HepG2 (cell line): Measurements from ENCODE around the gene HEATR5B. TPM values are rescaled to one million over a fixed set of nuclear protein-coding genes. Genes with fewer than 3 reads are reported as not detected.

Experiments used
- ATAC-seq: fragments of 200-7000 bp; cut with Tn5 transposase; 3 replicates; pipeline ENCODE4 v1.9.1; 2020; ENCODE audit warnings: mild to moderate bottlenecking, moderate library complexity
- BruUV-seq: library from RNA; stranded (reverse); fragments of 400-500 nt; replicated peaks from 2 replicates; lab custom pipeline; 2021; lab: Mats Ljungman, UMichigan
- CTCF ChIA-PET: fragments of 300-600 bp; formaldehyde crosslinking; extraction: SDS; loops from one replicate; lab custom pipeline; 2021; ENCODE audit warnings: low total read pairs, inconsistent platforms, low intra/inter-chr PET ratio; lab: Yijun Ruan, JAX
- POLR2A ChIA-PET: fragments of 350-600 bp; sonication (Branson Sonifier 250); formaldehyde crosslinking; loops from one replicate; lab custom pipeline; 2020; ENCODE audit warnings: antibody characterized with exemption, inconsistent platforms; lab: Yijun Ruan, JAX
- DNase-seq: peaks from one replicate; pipeline ENCODE4 v3.0.0-alpha.2; 2015; ENCODE audit warnings: low spot score
- FAIRE-seq: peaks from 3 replicates; lab custom pipeline; 2011; peaks lifted over from hg19 to GRCh38; lab: Jason Lieb, UNC
- H2AFZ ChIP-seq: one replicate; pipeline ENCODE4 v1.6.1; 2011; ENCODE audit warnings: low read length, inconsistent platforms
- H3K27ac ChIP-seq: fragments of 300-600 bp; 3 replicates; pipeline ENCODE4 v1.8.0; 2011; ENCODE audit warnings: mixed run types, mild to moderate bottlenecking, mixed read lengths, low read length, inconsistent platforms; ENCODE audit not compliant: insufficient read depth; ENCODE audit errors: extremely low read length
- H3K27me3 ChIP-seq, 2 experiments: fragments of 200-600 bp in 1 of 2; 2 replicates in 1 of 2; 3 replicates in 1 of 2; pipeline versions ENCODE4 v1.6.0 to v1.8.0; 2011; ENCODE audit warnings: low read length in 2 of 2, mild to moderate bottlenecking in 2 of 2, moderate library complexity in 2 of 2, inconsistent platforms in 1 of 2; ENCODE audit not compliant: insufficient read depth in 2 of 2, control insufficient read depth in 1 of 2
- H3K36me3 ChIP-seq, 2 experiments: fragments of 200-600 bp in 1 of 2; replicated peaks in 1 of 2; 2 replicates in 1 of 2; 3 replicates in 1 of 2; pipeline versions ENCODE4 v1.5.1 to v1.8.0; 2011; ENCODE audit warnings: low read length in 2 of 2, inconsistent platforms in 1 of 2; ENCODE audit not compliant: insufficient read depth in 2 of 2, control insufficient read depth in 1 of 2
- H3K4me1 ChIP-seq: 2 replicates; pipeline ENCODE4 v1.5.1; 2012; ENCODE audit warnings: low read length, inconsistent platforms; ENCODE audit not compliant: insufficient read depth
- H3K4me2 ChIP-seq: 2 replicates; pipeline ENCODE4 v1.6.0; 2011; ENCODE audit warnings: low read depth, low read length, inconsistent platforms
- H3K4me3 ChIP-seq, 3 experiments: fragments of 200-600 bp in 1 of 3; sonication (generic), shearing (Covaris generic) in 1 of 3; replicated peaks in 1 of 3; 2 replicates each; pipeline ENCODE4 v1.5.1; 2011 to 2016; ENCODE audit warnings: low read length in 3 of 3, inconsistent platforms in 2 of 3, low read depth in 2 of 3, mild to moderate bottlenecking in 2 of 3, control low read depth in 1 of 3, mixed read lengths in 1 of 3; ENCODE audit not compliant: insufficient read depth in 1 of 3
- H3K79me2 ChIP-seq: one replicate; pipeline ENCODE4 v1.6.1; 2011; ENCODE audit warnings: low read length, inconsistent platforms; ENCODE audit not compliant: insufficient read depth
- H3K9ac ChIP-seq: 2 replicates; pipeline ENCODE4 v1.6.0; 2011; ENCODE audit warnings: mild to moderate bottlenecking, low read depth, low read length, inconsistent platforms; ENCODE audit not compliant: insufficient read depth
- H3K9me3 ChIP-seq: 2 replicates; pipeline ENCODE4 v1.5.1; 2012; ENCODE audit warnings: mild to moderate bottlenecking, low read length
- H4K20me1 ChIP-seq: 2 replicates; pipeline ENCODE4 v1.6.0; 2011; ENCODE audit warnings: inconsistent platforms, mild to moderate bottlenecking, low read length, moderate library complexity; ENCODE audit not compliant: insufficient read depth
- CREM ChIP-seq, 2 experiments: sonication (generic) in 1 of 2; formaldehyde crosslinking in 1 of 2; IDR thresholded peaks; 2 replicates each; pipeline versions ENCODE4 v1.4.0 to v1.6.1; 2016 to 2020; ENCODE audit warnings: antibody characterized with exemption in 1 of 2, mild to moderate bottlenecking in 1 of 2, missing genetic modification reagents in 1 of 2
- HNF4G ChIP-seq, 2 experiments: sonication (generic) in 1 of 2; formaldehyde crosslinking in 1 of 2; IDR thresholded peaks; 2 replicates each; pipeline versions ENCODE4 v1.4.0 to v1.6.1; 2011 to 2020; ENCODE audit warnings: borderline replicate concordance in 2 of 2, low read depth in 2 of 2, mild to moderate bottlenecking in 2 of 2, low read length in 1 of 2, missing genetic modification reagents in 1 of 2, moderate library complexity in 1 of 2
- HOXA5 ChIP-seq: sonication (generic); formaldehyde crosslinking; IDR thresholded peaks from 2 replicates; pipeline ENCODE4 v1.4.0; 2020; ENCODE audit warnings: missing genetic modification reagents
- JARID2 ChIP-seq: sonication (generic); formaldehyde crosslinking; IDR thresholded peaks from 2 replicates; pipeline ENCODE4 v1.8.1; 2023; ENCODE audit warnings: missing genetic modification reagents, inconsistent platforms; ENCODE audit not compliant: insufficient replicate concordance
- MED1 ChIP-seq: sonication (generic); formaldehyde crosslinking; IDR thresholded peaks from 2 replicates; pipeline ENCODE4 v1.4.0; 2020; ENCODE audit warnings: missing genetic modification reagents
- MEIS1 ChIP-seq: sonication (generic); formaldehyde crosslinking; IDR thresholded peaks from 2 replicates; pipeline ENCODE4 v1.9.0; 2021; ENCODE audit warnings: mild to moderate bottlenecking, missing genetic modification reagents, moderate library complexity, borderline replicate concordance
- MYC ChIP-seq: sonication (generic); formaldehyde crosslinking; IDR thresholded peaks from 2 replicates; pipeline ENCODE4 v1.9.0; 2021; ENCODE audit warnings: missing genetic modification reagents, borderline replicate concordance
- NCOR1 ChIP-seq: fragments of 200-600 bp; sonication (generic); IDR thresholded peaks from 2 replicates; pipeline ENCODE4 v1.7.0; 2017; ENCODE audit warnings: antibody characterized with exemption, low read length, borderline replicate concordance
- ZBTB25 ChIP-seq: IDR thresholded peaks from 2 replicates; pipeline ENCODE4 v1.6.1; 2018; ENCODE audit warnings: missing genetic modification reagents
- ZGPAT ChIP-seq: IDR thresholded peaks from 2 replicates; pipeline ENCODE4 v1.6.1; 2016; ENCODE audit warnings: mild to moderate bottlenecking
- ZNF530 ChIP-seq: sonication (generic); formaldehyde crosslinking; IDR thresholded peaks from 2 replicates; pipeline ENCODE4 v1.5.0; 2020; ENCODE audit warnings: low read depth, mild to moderate bottlenecking, missing genetic modification reagents
- WGBS: methylation state at CpG from one replicate; pipeline ENCODE4 v1.1.6; 2017; ENCODE audit warnings: low lambda C conversion rate; 5-methylcytosine and 5-hydroxymethylcytosine counted together
- in situ Hi-C: cut with HindIII; loops from 2 replicates; pipeline ENCODE4 v1.10.0; 2017; ENCODE audit warnings: low pct_unique_long_range_greater_than_20kb; ENCODE audit not compliant: extremely low pct_ligation_motif_present
- intact Hi-C: fragments of 100-400 bp; cut with micrococcal nuclease; formaldehyde crosslinking; loops from one replicate; pipeline ENCODE4 v1.10.0; 2022; ENCODE audit not compliant: unreplicated experiment
- polyA plus RNA-seq, 8 experiments: library from polyadenylated mRNA; depleted of rRNA in 3 of 8; stranded (reverse) in 7 of 8; unstranded in 1 of 8; fragments of >200 nt; fragmentation: Illumina TruSeq in 4 of 8; extraction: Trizol in 4 of 8; gene quantifications; 2 replicates each; pipeline versions ENCODE4 v1.2.1 to v1.2.3, GENCODE V29; 2011 to 2016; ENCODE audit warnings: low read depth in 4 of 8, missing spikeins in 1 of 8, mixed read lengths in 1 of 8; ENCODE audit not compliant: insufficient read depth in 1 of 8
- total RNA-seq, 5 experiments: library from RNA; depleted of rRNA; stranded (reverse); fragments of >200 nt; fragmentation: Illumina TruSeq; extraction: Trizol; gene quantifications; 2 replicates each; pipeline ENCODE4 v1.2.3, GENCODE V29; 2016; ENCODE audit warnings: low read depth in 1 of 5
- TF ChIP-seq, protein P1 (sequence below), 2 experiments: fragments of 450-650 bp in 1 of 2; sonication (generic) in 1 of 2; formaldehyde crosslinking; IDR thresholded peaks; 2 replicates each; pipeline versions ENCODE4 v1.5.0 to v1.8.0; 2020 to 2022; ENCODE audit warnings: mild to moderate bottlenecking in 1 of 2, missing genetic modification reagents in 1 of 2

The HEATR5B gene
- total and polyA plus RNA-seq, 2 of the 13 experiments (the other 11 are each of a cell fraction or from before 2014, with no cell fraction given), result 12.7 to 16.3 TPM

DNA sequence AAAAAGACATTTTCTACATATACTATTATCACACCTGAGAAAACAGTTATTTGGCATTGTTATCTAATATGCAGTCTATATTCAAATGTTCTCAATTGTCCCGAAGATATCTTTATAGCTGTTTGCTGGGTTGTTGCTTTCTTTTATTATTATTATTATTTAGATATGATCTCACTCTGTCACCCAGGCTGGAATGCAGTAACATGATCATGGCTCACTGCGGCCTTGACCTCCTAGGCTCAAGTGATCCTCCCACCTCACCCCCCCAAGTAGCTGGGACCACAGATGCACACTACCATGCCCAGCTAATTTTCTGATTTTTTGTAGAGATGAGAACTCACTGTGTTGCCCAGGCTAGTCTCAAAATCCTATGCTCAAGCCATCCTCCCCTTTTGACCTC, 20.0 kb upstream of the HEATR5B start:
- Histone ChIP-seq H3K4me1 (peaks cover 15% of the 10 kb centered on the region), H3K79me2 (no peaks in the 10 kb centered on the region), H3K4me2 (no peak overlapping the region), H3K36me3 (peaks cover 7 to 29% of the 10 kb centered on the region in 2 experiments), H3K27ac (peak overlapping the region; percentile 8), H3K9ac (no peak overlapping the region), H3K9me3 (no peaks in the 10 kb centered on the region), H4K20me1 (no peaks in the 10 kb centered on the region), H2AFZ (no peak overlapping the region), H3K4me3 (no peak overlapping the region), H3K27me3 (no peaks in the 10 kb centered on the region)
- in situ Hi-C loops (no loop called here), intact Hi-C loops (no loop called here)
- peak; percentile 12 for DNase-seq
- TF ChIP-seq CREM (IDR thresholded peaks at IDR 0.05) (0 out of 2 replicates have a peak, but pooled peaks have one; percentile 1), CREM (CRISPR knock-in tag; IDR thresholded peaks at IDR 0.05) (no peak), ZGPAT (CRISPR knock-in tag) (no peak), ZBTB25 (CRISPR knock-in tag) (no peak)
- 95% methylated on average over 2 of the region's 2 CpGs for whole genome bisulfite sequencing
- FAIRE-seq, result no peak
- CTCF ChIA-PET, result no interaction called here
- POLR2A ChIA-PET, result no interaction called here
- ATAC-seq, result no peak
- BruUV-seq, result no TSS peak

DNA sequence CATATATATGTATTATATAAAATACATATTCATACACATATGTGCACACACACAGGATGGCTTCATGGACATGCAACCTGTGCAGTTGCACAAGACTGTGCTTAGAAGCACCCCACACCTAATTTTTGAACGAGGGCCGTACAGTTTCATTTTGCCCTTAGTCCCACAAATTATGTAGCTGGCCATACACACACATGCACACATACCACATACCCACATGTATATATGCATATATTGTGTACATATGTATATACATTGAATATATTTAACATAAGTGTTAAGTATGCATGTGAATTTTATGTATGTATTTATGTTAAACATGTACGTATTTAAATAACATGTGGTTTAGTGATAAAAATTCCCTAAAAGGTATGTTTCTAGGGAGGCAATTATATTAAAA, 18.4 kb upstream of the HEATR5B start:
- Histone ChIP-seq H4K20me1 (no peaks in the 10 kb centered on the region), H3K4me3 (no peak overlapping the region), H3K27me3 (no peaks in the 10 kb centered on the region), H3K4me1 (peaks cover 15% of the 10 kb centered on the region), H3K79me2 (no peaks in the 10 kb centered on the region), H2AFZ (no peak overlapping the region), H3K36me3 (peaks cover 1 to 19% of the 10 kb centered on the region in 2 experiments), H3K9me3 (no peaks in the 10 kb centered on the region), H3K4me2 (no peak overlapping the region), H3K9ac (no peak overlapping the region), H3K27ac (no peak overlapping the region)
- DNase-seq, result no peak
- BruUV-seq, result no TSS peak
- ATAC-seq, result no peak
- CTCF ChIA-PET, result no interaction called here
- 96% methylated on average over 3 of the region's 3 CpGs for WGBS
- in situ Hi-C loops (no loop called here), intact Hi-C loops (no loop called here)
- no peak for TF ChIP-seq ZNF530
- no peak for TF ChIP-seq HOXA5 (CRISPR knock-in tag)
- no peak for TF ChIP-seq NCOR1
- no peak for TF ChIP-seq JARID2 (CRISPR knock-in tag)
- TF ChIP-seq MED1 (CRISPR knock-in tag), result no peak
- TF ChIP-seq MYC, result no peak
- TF ChIP-seq, protein P1, sequence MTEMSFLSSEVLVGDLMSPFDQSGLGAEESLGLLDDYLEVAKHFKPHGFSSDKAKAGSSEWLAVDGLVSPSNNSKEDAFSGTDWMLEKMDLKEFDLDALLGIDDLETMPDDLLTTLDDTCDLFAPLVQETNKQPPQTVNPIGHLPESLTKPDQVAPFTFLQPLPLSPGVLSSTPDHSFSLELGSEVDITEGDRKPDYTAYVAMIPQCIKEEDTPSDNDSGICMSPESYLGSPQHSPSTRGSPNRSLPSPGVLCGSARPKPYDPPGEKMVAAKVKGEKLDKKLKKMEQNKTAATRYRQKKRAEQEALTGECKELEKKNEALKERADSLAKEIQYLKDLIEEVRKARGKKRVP (CRISPR knock-in tag; IDR thresholded peaks at IDR 0.05), result no peak
- TF ChIP-seq MEIS1 (CRISPR knock-in tag), result no peak
- TF ChIP-seq HNF4G (IDR thresholded peaks at IDR 0.05; ENCODE audit: borderline replicate concordance, low read depth, low read length), result no peak
- TF ChIP-seq HNF4G (CRISPR knock-in tag; IDR thresholded peaks at IDR 0.05; ENCODE audit: borderline replicate concordance, low read depth), result no peak
- FAIRE-seq, result no peak
- POLR2A ChIA-PET, result no interaction called here
